ENCODE data around the gene TBC1D19. TPM values are rescaled to one million over a fixed set of nuclear protein-coding genes. Genes with fewer than 3 reads are reported as not detected.

Gene TBC1D19
- total RNA-seq, 1 experiment from 2014 or later, result 2.2 TPM

- POLR2A ChIA-PET, result no interaction called here
- Histone ChIP-seq H3K27ac (ENCODE audit: low read length) (no peak overlapping the region), H3K9me3 (ENCODE audit: control insufficient read depth, insufficient read depth, low read depth, low read length) (no peaks in the 10 kb centered on the region), H3K4me1 (ENCODE audit: control insufficient read depth, insufficient read depth, low read length) (no peaks in the 10 kb centered on the region), H3K27me3 (ENCODE audit: control insufficient read depth, insufficient read depth, low read length) (no peaks in the 10 kb centered on the region), H3K36me3 (ENCODE audit: control insufficient read depth, insufficient read depth, low read length) (no peaks in the 10 kb centered on the region), H3K4me3 (ENCODE audit: low read depth in 2 of 2, low read length in 2 of 2) (no peak overlapping the region)
- ATAC-seq, result no peak
- intact Hi-C loops (cut with micrococcal nuclease; ENCODE audit: unreplicated experiment), result no loop called here
- no TSS peak for BruUV-seq (replicated peaks)
- CTCF ChIA-PET, result no interaction called here
- in situ Hi-C loops (cut with HindIII; ENCODE audit: low pct_unique_long_range_greater_than_20kb, low sequenced_read_pairs), result no loop called here
- no peak for DNase-seq (ENCODE audit: low read depth, low spot score)
- TF ChIP-seq, protein P1, sequence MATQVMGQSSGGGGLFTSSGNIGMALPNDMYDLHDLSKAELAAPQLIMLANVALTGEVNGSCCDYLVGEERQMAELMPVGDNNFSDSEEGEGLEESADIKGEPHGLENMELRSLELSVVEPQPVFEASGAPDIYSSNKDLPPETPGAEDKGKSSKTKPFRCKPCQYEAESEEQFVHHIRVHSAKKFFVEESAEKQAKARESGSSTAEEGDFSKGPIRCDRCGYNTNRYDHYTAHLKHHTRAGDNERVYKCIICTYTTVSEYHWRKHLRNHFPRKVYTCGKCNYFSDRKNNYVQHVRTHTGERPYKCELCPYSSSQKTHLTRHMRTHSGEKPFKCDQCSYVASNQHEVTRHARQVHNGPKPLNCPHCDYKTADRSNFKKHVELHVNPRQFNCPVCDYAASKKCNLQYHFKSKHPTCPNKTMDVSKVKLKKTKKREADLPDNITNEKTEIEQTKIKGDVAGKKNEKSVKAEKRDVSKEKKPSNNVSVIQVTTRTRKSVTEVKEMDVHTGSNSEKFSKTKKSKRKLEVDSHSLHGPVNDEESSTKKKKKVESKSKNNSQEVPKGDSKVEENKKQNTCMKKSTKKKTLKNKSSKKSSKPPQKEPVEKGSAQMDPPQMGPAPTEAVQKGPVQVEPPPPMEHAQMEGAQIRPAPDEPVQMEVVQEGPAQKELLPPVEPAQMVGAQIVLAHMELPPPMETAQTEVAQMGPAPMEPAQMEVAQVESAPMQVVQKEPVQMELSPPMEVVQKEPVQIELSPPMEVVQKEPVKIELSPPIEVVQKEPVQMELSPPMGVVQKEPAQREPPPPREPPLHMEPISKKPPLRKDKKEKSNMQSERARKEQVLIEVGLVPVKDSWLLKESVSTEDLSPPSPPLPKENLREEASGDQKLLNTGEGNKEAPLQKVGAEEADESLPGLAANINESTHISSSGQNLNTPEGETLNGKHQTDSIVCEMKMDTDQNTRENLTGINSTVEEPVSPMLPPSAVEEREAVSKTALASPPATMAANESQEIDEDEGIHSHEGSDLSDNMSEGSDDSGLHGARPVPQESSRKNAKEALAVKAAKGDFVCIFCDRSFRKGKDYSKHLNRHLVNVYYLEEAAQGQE (IDR thresholded peaks at IDR 0.05; ENCODE audit: insufficient read depth in 1 of 2, low read depth in 2 of 2, low read length in 1 of 2), result no peak
- TF ChIP-seq SIN3A (IDR thresholded peaks at IDR 0.05; ENCODE audit: borderline replicate concordance, insufficient read depth, low read depth, low read length), result no peak
- TF ChIP-seq CTCF (IDR thresholded peaks at IDR 0.05), result no peak
- no peak for TF ChIP-seq TCF7L2 (IDR thresholded peaks at IDR 0.05; ENCODE audit: low read depth, low read length)
- no peak for TF ChIP-seq POLR2AphosphoS5 (IDR thresholded peaks at IDR 0.05; ENCODE audit: low read depth, low read length)
Measured at GRCh38 chr4:26682436-26682835, 98.6 kb downstream of the TBC1D19 start.

DNA sequence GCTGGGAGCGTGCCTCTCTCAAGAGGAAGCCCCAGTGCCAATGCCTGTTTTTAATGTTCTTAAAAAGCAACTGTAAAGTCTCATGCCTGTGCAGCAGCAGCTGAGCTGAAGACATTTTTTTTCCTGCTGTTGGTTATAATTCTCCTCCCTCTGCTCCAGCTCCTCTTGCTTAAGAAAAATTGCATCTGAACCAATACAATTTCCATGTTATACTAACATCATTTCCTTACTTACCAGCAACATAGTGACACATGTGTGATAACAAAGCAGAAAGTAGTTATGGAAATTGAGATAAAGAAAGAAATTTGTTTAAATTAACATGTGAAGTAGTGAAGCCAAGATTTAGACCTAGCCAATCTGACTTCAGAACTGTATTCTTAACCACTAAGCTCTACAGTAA, 101.4 kb downstream of the TBC1D19 start:
- no peak for ATAC-seq
- Histone ChIP-seq H3K9me3 (ENCODE audit: control insufficient read depth, insufficient read depth, low read depth, low read length) (no peaks in the 10 kb centered on the region), H3K36me3 (ENCODE audit: control insufficient read depth, insufficient read depth, low read length) (no peaks in the 10 kb centered on the region), H3K4me1 (ENCODE audit: control insufficient read depth, insufficient read depth, low read length) (no peaks in the 10 kb centered on the region), H3K27me3 (ENCODE audit: control insufficient read depth, insufficient read depth, low read length) (no peaks in the 10 kb centered on the region), H3K27ac (ENCODE audit: low read length) (no peak overlapping the region), H3K4me3 (ENCODE audit: low read depth in 2 of 2, low read length in 2 of 2) (no peak overlapping the region)
- in situ Hi-C loops (cut with HindIII; ENCODE audit: low pct_unique_long_range_greater_than_20kb, low sequenced_read_pairs), result no loop called here
- intact Hi-C loops (cut with micrococcal nuclease; ENCODE audit: unreplicated experiment), result no loop called here
- ChIA-PET POLR2A (no interaction called here), CTCF (no interaction called here)
- BruUV-seq (replicated peaks), result no TSS peak
- no peak for DNase-seq (ENCODE audit: low read depth, low spot score)
- no peak for TF ChIP-seq CTCF (IDR thresholded peaks at IDR 0.05)
- no peak for TF ChIP-seq SIN3A (IDR thresholded peaks at IDR 0.05; ENCODE audit: borderline replicate concordance, insufficient read depth, low read depth, low read length)
- TF ChIP-seq TCF7L2 (IDR thresholded peaks at IDR 0.05; ENCODE audit: low read depth, low read length), result no peak
- no peak for TF ChIP-seq POLR2AphosphoS5 (IDR thresholded peaks at IDR 0.05; ENCODE audit: low read depth, low read length)
- TF ChIP-seq, protein P1 (IDR thresholded peaks at IDR 0.05; ENCODE audit: insufficient read depth in 1 of 2, low read depth in 2 of 2, low read length in 1 of 2), result no peak

All from Panc1 (cell line).